GM21737 (cell line): ENCODE data around the gene WDR89.
"Not testable (repeated sequence)": the region's sequence is repeated elsewhere in the genome, so short reads cannot be mapped to it uniquely, and the experiment has no call there.

Experiments used
- ATAC-seq: cut with Tn5 transposase; IDR thresholded peaks from one replicate; pipeline ENCODE4 v1.9.1; 2021; ENCODE audit warnings: mild to moderate bottlenecking, moderate library complexity; ENCODE audit not compliant: unreplicated experiment

The WDR89 gene, protein sequence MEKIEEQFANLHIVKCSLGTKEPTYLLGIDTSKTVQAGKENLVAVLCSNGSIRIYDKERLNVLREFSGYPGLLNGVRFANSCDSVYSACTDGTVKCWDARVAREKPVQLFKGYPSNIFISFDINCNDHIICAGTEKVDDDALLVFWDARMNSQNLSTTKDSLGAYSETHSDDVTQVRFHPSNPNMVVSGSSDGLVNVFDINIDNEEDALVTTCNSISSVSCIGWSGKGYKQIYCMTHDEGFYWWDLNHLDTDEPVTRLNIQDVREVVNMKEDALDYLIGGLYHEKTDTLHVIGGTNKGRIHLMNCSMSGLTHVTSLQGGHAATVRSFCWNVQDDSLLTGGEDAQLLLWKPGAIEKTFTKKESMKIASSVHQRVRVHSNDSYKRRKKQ

DNA sequence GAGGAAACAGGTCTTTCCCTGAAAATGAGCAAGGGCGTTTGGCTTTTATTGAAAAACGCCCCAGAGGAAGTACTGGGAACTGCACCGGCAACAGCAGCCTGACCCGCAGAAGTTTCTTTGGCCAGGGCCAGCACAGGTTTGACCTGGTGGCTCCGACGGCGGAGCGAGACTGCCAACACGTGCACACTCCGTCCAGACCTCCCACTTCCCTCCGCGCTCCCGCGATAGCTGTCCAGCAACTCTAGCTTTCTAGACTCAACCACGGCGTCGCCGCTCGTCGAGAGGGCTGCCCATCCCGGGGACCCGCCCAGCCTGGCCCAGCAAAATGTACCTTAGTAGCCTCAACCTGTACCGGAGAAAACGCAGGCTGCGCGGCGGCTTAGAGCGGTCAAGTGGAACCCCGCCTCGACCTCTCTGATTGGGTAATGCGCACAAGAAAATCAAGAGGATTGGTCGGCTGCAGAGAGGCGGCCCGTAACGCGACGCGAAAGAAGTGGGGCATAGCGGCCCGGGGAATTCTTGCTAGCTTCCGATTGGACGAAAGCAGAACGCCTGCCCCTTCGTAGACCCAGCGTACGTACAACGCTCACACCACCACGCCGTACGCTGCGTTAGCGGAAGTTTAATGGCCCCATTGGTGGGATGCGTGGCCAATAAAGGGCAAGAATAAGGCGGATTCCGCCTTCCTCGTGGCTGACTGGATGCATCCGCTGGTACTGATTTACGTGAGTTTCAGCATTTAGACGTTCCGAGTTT lies at the start of gene WDR89:
TSS of gene WDR89 (minus strand) at position 399 of the 756 bp plus-strand sequence. CDS start 41,929 bp downstream, outside the sequence.
- ATAC-seq, result peak; percentile 79

DNA sequence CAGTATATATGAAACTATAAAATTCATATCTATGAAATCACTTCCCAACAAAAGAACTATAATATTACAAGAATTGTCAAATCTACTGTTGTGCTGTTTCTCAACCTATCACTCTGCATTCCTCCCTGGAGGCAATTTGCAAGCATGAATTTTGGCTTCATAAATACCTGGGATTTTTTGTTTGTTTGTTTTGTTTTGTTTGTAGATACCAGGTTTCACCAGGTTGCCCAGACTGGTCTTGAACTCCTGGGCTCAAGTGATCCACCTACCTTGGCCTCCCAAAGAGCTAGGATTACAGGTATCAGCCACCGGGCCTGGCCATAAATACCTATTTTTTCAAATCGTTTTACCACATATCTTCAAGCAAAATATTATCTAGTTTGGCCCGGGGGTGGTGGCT lies 47.5 kb upstream of the WDR89 start:
- no peak for ATAC-seq

DNA sequence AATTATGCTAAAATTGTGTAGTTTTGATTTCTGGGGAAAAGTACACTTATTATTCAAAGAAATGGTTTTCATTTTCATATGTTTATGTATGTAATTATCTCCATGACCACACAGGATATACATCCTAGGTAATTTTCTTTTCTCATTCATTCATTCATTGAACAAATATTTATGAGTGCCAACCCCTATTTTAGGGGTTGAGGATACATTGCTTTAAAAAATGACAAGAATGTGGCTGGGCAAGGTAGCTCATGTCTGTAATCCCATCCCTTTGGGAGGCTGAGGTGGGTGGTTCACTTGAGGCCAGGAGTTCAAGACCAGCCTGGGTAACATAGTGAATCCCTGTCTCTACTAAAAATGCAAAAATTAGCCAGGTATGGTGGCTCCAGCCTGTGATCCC lies 45.3 kb upstream of the WDR89 start:
- no peak for ATAC-seq

DNA sequence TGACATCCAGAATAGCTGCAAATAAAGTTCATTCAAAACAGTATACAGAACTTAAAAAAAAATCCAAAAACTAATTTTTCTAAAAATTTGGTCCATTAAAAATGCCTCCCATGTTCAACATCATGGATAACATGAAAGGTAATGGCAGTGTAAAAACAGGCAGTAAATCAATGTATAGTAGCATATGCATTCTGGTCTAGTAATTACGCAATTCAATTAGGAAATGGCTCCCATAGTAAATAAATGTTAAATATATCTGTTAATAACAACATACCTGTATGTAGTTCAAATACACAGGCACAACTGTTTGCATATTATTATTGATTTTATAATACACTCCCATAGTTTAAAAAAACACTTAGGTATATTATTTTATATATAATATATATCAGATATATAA lies 43.7 kb upstream of the WDR89 start:
- no peak for ATAC-seq

DNA sequence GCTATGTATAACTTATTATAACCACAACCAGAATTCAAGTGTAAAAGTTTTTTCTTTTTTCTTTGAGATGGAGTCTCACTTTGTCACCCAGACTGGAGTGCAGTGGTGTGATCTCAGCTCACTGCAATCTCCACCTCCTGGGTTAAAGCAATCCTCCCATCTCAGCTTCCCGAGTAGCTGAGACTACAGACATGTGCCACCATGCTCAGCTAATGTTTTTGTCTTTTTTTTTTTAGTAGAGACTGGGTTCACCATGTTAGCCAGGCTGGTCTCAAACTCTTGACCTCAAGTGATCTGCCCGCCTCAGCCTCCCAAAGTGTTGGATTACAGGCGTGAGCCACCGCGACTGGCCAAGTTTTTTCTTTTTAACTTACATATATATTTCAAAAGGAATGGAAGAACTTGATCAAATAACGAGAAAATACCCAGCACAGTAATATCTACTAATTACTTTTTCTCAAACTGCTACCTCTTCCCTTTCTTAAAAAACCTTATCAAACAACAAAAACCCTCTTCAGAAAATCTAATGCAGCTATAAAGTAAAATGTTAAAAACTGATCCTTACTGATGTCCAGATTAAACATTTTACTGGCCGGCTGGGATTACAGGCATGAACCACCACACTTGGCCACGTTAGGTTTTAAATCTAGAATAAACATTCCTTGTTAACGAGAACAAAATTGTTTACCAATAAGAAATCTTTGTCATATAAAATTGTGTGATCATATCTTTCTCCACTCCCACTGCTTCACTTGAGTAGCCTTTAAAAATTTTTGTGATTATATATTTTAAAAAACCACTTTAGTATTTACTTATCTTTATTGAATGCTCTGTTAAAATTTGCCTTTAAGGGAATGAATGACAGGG lies 41.3 kb upstream of the WDR89 start:
- no peak for ATAC-seq

DNA sequence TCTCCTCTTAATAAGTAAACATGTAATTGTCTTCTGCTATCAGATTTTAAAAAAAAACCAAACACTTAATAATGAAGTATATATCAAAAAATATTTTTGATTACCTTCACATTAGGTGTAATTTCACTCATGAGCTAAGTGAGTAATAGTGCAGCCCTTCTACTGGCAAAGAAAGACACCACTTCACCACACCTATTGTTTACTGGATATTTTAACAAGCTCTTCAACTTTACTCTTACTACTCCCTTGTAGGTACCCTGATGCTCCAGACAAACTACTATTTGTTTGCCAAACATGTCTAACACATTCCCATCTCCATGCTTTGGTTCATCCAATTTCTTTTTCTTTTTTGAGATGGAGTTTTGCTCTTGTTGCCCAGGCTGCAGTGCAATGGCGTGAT lies 36.9 kb upstream of the WDR89 start:
- ATAC-seq, result no peak

DNA sequence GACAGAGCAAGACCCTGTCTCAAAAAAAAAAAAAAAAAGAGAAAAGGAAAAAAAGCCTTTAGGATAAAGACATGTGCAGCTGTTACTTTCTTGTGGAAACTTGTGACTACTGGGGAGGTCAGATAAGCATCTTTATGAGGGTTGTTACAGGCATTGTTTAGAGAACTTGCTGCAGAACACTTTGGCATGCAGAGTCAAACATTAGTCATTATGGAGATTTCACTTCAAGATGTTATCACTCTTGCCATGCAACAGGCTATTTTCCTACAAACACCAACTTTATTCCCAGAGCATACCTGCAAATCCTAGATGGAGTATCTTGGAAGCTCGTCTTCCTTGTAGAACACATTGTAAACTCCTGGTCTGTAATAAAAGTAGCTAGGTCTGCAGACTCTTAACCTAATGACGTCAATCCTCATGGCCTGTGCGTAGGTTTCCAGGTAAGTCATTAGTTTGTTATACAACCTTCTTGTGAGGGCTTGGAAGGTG lies 36.3 kb upstream of the WDR89 start:
- ATAC-seq, result no peak

DNA sequence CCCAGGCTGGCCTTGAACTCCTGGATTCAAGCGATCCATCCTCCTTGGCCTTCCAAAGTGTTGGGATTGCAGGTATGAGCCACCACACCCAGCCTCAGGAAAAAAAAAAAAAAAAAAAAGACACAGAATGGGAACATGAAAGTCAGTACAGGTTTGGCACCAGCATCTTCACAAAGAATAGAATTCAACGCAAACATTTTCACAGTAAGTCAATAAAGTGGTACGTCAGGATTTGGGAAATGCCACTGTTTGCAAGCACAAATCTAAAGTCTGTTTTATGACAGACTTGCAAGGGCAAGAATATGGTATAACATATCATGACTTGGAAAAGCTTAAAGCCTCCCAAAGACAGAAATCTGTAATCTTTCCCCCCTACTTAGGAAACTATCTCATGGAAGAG lies 34.9 kb upstream of the WDR89 start:
- no peak for ATAC-seq

DNA sequence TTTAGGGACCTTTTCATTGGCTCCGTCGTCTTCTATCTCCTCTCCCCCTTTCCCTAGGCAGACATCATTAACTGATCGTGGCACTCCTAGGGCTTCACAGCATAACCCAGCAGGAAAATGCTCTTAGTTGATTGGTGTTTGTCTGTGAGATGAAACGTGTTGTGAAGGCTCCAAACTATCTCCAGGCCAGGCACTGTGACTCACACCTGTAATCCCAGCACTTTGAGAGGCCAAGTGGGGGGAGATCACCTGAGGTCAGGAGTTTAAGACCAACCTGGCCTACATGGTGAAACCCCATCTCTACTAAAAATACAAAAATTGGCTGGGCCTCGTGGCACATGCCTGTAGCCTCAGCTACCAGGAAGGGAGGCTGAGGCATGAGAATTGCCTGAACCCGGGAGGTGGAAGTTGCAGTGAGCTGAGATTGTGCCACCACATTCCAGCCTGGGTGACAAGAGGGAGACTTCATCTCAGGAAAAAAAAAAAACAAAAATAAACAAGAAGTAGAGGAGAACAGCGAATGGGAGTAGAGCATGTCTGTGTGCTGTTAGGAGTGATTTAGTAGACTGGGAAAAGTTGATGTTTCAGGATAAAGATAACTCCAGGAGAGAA lies 32.3 kb upstream of the WDR89 start:
- ATAC-seq, result no peak

DNA sequence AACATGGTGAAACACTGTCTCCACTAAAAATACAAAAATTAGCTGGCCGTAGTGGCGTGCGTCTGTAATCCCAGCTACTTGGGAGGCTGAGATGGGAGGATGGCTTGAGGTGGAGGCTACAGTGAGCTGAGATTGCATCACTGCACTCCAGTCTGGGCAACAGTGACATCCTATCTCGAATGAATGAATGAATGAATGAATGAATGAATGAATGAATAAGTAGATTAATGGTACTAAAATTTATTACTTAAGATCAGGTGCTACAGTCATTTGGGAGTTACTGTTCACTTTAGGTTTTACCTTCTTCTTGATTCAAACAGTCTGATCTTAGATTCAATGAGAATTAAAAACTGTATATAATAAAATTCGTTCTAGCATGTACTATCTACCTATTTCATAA lies 31.6 kb upstream of the WDR89 start:
- ATAC-seq, result no peak

DNA sequence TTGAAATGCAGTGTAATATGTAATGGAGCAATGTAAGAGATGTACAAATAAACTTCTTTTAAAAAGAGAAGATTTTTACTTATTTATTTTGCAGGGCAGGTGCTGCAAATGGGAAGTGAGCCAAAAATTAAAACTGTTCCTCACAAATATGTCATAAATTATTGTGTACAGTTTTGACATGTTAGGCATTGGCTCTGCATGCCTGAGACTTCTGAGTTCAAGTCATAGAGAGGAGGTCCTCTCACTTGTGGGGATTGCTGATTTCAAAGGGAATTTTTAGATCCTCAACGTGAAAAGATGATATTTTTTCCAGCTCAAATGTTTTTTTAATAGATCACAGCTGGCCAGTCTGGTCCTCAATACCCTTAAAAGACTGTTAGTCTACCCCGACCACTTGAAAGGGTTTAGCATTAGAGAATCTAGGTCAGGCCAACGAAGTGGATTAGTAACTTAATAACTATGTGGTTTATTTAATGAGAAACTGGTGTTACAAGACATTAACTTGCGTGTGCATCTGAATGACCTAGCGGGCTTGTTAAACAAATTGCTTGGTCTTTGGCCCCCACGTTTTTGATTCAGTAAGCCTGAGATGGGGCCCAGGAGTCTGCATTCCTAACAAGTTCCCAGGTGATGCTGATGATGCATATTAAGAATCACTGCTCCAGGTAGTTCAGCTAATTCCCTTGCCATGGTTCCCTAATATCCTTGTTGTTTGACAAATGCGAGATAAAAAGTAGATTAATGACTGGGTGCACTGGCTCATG lies 30.9 kb upstream of the WDR89 start:
- ATAC-seq, result peak; percentile 69

DNA sequence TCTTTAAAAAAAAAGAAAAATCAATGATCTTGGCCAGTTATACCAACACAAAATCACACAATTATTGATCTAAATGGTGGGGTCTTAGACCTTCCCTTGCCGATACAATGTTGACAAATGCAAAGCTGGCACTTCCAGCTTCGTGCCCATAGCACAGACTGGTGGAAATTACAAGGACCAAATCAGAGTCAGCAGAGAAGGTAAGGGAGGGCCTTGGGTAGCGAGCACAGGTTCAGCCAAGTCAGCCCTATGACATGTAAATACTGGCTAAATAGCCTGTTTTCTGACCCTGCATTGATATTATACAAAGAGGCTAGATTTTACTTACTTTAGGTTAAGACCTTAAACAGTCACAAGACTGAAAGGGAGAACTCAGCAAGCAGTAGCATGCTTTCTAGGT lies 30.3 kb upstream of the WDR89 start:
- no peak for ATAC-seq

DNA sequence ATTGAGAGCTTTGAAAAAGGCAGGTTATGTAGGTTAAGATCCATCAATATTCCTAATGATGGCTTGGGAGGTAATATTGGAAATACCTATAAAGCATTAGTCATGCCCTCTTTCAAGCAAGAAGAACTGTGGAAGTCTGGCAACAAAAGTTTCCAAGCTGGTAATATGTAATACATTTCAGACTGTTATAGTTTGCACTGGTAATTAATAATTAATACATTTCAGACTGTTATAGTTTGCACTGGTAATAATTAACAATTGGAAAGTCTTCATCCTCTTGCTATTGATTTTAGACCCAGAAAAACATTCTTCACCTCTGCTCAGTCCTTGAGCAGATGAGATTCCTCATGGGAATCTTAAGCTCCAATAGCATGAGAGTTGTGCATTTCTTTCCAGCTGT lies 29.0 kb upstream of the WDR89 start:
- ATAC-seq, result no peak

DNA sequence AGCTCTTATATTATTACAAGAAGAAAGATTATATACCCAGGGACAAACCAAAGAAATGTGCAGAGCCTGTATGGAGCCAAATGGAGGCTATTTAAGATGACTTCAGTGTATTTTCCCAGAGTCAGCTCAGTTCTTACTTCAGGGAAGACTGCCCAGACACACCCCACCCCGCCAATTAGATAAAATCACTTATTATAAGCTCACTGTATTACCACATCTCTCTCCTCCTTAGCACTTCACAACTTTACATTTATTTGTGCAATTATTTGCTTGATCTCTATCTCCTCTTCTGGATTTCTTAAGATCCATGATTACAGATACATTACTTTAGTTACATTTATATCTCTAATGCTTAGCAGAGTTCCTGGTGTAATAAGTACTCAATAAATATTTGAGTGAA lies 24.7 kb upstream of the WDR89 start:
- ATAC-seq, result no peak

DNA sequence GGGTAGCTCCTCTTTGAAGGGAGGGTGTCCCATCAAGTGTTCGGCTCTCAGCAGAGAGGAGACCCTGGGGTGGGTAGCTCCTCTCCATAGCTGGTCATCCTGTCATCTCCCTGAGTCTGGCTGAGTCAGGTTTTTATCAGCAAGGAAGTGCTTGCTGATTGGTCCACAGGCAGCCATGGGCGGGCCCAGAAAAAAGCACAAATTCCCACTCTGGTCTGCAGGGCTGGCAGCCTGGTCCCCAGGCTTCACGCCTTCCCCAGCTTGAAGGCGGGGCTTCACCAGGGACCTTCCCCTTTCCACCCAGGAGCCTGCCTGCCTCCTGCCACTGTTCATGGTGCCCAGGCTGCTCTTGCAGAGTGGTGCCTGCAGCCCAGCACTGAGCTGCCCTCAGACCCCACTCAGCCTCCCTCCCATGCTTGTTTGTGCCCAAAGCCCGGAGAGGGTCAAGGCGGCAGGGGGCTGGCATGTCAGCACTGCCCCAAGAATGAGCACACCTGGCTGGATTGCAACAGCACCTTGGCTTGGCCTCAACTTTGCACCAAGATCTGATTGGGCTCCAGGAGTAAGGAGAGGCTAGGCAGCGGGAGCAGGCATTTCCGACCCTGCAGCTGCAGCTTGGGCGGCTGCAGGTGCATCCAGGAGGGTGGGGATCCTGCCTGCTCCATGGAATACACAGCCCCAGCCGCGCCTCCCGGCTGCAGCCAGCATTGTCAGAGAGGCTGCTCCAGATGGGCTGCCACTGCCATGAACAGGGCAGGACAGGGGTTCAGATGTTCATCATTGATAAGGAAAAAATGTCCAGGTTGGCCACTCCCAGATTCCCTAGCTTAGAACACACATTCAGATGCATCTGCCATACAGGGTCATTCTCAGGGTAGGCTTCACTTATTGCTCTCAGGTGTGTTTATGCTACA lies 22.0 kb upstream of the WDR89 start:
- no peak for ATAC-seq

DNA sequence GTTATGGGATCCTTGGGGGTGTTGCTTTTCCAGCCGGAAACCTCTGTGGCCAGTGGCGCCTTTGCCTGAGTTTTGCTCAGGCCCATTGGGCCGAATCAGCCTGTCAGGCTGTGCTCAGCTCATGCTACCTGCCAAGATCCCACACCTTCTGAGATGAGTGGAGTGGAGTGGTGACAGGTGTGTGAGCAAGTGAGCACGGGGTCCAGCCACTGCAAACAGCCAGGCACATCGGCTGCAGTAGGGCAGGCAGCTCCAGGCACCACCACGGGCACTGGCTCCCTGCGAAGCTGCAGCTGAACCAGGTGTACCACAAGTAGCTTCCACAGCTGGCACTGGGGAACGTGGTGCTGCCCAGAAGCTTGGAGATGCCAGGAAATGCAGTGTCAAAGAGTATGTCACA lies 21.1 kb upstream of the WDR89 start:
- no peak for ATAC-seq

DNA sequence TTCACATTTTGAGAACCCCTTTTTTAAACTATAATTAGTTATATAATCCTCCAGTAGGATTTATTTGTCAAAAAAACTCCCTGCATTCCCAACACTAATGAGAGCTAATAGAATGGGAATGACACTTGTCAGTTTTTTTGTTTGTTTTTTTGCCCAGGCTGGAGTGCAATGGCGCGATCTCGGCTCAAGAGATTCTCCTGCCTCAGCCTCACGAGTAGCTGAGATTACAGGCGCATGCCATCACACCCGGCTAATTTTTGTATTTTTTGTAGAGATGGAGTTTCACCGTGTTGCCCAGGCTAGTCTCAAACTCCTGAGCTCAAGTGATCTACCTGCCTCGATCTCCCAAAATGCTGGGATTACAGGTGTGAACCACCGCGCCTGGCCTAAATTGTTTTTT lies 20.2 kb upstream of the WDR89 start:
- ATAC-seq, result not testable (repeated sequence)

DNA sequence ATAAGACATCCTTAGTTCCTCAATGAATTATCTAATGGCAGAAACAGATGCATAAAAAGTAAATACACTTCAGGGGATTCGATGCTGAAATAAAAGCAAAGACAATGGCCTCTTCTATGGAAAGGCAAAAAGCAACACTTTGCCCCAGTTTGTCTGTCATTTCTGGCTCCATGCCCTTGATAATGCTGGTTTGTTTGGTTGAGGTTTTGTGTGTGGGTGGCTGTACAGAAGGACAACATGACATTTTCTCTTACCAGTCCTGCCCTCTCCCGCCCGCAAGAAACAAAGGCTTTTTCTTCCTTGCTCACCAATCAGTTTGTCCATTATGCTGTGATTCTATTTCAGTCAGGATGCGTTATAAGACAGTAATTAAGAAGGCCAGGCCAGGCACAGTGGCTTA lies 18.1 kb upstream of the WDR89 start:
- ATAC-seq, result no peak

DNA sequence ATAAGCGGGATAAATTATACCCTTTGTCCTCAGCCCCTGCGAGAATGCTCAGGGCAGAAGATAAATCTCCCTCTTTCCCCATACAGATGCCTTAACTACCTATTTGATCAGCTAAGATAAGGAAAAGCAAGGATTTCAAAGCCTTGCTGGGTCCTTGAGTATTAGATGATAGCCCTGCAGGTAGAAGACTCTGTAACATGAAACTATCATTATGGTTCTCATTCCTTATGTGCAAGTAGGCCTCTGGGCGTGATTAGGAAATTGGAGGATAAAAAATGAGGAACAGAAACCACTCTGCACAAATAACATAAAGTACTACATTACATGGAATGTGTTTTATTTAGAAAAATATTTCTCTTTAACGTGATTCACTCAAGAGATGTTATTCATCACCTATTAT lies 14.5 kb upstream of the WDR89 start:
- ATAC-seq, result no peak
